GM18499 (cell line): ENCODE data around the gene RAX.
"Not testable (repeated sequence)": the region's sequence is repeated elsewhere in the genome, so short reads cannot be mapped to it uniquely, and the experiment has no call there.

Experiments
- ATAC-seq: cut with Tn5 transposase; IDR thresholded peaks from one replicate; pipeline ENCODE4 v1.9.1; 2021; ENCODE audit warnings: moderate number of reproducible peaks; ENCODE audit not compliant: insufficient read depth, unreplicated experiment

RAX gene

DNA sequence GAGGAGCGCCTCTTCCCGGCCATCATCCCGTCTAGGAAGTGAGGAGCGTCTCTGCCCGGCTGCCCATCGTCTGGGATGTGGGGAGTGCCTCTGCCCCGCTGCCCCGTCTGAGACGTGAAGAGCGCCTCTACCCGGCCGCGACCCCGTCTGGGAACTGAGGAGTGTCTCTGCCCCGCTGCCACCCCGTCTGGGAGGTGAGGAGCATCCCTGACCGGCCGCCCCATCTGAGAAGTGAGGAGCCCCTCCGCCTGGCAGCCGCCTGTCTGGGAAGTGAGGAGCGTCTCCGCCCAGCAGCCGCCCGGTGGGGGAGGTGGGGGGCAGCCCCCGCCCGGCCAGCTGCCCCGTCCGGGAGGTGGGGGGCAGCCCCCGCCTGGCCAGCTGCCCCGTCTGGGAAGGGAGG, 17.8 kb downstream of the RAX start:
- ATAC-seq = not testable (repeated sequence)

DNA sequence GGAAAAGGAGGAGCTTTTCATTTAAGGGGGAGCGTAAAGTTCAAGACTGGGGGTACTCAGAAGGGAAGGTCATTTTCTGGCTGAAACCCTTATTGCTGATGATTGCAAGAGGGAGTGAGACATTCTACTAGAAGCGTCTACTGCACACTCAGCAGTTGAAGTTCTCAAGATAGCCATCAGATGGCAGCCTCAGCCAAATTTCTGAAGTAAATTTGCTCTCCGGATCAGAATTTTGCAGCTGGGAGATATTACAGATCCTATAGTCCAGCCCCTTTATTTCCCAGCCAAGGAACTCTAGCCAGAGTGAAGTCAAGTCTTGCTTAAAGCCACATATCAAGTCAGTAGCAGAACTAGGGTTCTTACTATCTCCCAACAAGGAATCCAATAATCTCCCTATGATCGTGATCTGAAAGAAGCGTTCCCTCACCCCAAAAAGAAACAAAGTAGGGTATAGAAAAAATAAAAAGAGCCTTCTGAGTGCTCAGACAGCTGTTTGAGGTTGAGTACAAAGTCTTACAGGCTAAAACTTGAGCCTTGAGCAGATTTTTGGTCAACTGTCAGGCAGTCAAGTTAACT, 24.0 kb downstream of the RAX start:
- no peak for ATAC-seq

DNA sequence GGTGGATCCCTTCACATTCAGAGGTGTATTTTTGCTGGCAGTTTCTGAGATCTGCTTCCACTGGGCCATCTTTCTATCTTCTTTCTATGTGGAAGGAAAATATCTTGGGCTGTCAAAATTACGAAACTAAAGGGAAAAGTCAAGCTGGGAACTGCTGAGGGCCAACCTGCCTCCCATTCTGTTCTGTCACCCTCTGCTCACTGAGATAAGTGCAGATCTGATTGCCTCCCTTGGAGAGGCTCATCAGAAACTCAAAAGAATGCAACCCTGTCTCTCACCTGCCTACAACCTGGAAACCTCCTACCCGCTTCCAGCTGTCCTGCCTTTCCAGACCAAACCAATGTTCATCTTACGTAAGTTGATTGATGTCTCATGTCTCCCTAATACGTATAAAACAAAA, 26.5 kb downstream of the RAX start:
- no peak for ATAC-seq

DNA sequence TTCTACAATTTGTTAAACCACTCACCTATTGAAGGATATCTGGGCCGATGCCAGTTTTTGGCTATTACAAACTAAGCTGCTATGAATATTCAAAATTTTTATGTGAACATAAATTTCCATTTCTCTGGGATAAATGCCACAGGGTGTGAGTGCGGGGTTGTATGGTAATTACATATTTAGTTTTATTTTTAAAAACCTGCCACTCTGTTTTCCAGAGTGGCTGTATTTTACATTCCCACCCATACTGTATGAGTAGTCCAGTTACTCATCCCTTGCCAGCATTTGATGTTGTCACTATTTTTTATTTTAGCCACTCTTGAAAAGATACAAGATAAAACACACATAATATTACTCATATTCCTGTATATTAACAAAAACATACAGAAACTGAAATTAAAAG, 30.3 kb downstream of the RAX start:
- no peak for ATAC-seq

DNA sequence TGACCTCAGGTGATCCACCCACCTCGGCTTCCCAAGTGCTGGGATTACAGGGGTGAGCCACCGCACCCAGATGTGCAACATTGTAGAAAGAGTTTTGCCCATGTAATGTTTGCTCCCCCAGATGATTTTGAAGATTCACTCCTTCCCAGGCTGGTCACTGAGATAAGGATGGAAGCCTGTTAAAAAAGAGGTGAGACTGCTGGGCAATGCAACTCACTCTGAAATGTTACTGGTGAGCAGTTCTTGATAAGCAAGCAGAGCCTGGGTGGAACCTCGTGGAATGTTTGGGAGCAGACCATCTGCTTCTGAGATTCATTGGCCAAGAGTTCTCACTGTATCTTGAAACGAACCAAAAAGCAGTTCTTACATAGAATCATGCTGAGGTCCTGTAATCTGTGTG, 33.6 kb downstream of the RAX start:
- no peak for ATAC-seq

DNA sequence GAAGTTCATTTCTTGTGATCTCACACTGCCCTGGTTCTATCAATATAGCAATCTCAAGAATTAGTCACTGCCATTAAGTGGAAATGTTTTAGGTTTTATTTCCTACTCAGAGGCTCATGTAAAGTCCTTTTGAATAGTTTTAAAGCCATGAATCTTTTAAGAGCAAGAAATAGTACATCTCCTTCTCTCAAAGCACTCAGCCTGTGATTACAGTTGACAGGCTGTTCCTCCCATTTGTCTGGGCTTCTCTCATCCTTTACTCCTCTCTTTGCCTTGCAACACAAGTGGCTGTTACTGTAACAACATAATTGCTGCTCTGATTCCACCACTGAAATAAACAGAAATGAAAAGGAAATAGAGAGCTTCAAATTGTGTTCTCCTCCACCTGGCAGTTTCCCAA, 34.9 kb downstream of the RAX start:
- ATAC-seq = no peak

DNA sequence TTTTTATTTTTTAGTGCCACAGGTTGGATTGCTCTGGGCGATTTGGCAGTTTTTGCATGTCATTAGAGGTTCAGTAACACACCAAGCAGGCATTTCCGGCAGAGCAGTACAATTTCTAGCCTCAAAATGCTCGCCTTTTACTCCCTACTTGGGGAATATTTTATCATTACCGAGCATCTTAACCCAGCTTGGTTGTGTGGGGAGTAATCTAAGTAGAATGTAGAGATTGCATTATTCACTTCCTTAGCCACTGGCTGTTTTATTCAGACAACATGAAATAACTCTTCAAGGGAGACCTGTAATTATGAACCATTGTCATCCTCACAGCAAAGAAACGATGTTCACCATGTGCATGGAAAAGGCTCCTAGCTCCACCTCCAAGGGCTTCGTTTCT, 40.2 kb downstream of the RAX start:
- ATAC-seq = no peak

DNA sequence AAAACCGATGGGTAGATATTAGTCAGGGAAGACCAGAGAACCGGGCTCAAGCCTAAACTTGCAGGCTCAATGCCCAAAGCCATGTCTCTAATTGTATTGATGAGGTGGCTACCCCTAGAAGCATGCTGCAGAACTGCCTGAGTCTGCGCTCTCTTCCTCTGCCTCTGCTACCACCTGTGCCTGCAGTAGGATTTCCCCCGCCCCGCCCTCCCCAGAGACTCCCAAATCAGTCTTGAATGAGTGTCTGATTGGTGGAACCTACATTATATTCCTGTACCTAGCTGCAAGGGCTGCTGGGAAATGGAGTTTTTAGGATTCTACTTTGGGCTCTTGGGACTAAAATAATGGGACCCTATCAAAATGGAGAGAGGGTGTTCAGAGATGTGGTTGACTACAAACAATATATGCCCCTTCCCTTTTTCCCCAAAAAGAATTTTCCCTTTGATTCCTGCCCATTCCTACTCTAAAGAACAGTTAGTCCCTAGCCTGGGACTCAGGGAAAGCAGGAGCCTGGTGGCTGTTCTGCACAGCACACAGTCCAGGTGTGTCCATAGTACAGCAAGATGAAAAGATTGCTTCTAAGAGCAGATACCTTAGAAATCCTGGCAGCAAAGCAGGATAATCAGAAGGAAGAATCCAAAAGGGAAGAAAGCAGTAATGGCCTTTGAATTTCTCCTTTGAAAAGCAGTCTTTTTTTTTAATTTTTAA, 40.8 kb downstream of the RAX start:
- no peak for ATAC-seq

DNA sequence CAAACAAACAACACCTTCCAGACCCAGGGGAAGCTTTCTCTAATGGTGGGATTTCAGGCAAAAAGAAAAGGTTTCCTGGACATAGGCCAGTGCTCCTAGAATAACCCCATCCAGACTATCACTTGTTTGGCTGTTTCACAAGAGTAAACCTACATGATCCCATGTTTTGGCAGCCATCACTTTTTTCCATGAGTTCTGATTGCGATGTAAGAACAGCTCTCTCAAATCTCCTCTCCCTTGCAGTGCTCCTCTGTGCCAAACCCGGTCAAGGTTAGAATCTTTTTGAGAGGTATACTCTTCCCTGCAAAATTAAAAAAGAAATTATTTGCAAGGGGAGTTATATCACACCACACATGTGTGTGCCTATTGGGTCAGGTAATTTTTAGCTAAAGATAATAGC, 41.4 kb downstream of the RAX start:
- ATAC-seq = no peak

DNA sequence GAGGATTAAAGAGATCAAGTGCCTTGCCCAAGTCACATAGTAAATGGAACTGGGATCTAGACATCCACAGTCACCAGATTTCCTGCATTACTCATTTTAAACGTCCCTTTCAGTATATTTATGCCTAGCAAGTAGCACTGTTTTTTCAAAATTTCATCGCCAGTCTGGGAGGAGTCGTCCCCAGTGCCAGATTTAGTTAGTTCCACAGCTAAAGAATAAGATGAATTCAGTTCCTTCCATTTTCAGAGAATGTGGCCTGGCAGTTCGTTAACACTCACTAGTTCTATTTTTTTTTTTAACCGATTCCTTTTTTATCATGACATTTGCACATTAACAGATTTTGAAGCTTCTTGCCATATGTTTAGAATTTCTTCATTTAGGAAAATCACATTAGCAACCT, 42.1 kb downstream of the RAX start:
- ATAC-seq = no peak

DNA sequence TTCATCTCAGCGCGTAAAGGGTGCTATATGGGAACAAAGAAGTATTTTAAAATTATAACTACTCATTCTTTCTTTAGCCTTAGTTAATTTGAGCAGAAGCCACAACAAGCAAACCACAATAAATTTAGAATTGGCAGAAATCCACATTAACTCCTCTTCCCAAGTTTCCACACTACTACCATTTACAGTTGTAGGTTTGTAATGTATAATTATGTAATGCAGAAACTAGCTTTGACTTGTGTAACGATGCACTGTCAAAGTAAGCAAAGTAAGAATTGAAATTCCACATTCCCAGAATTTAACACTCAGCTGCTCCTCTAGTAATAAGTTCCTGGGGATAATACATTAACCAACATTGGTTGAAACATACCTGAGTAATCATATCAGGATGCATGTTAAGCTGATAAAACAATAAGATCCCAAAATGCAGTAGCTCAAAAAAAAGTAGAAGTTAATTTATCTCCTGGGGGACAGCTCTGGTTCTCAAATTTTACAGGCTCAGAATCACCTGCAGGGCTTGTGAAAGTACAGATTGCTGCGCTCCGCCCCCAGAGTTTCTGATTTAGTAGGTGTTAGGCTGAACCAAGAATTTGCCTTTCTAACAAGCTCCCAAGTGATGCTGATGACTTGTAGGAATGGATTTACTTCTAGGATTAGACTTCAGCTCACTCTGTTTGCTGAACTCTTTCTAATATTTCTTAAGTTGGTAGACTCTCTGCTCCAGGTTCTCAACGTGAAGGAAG, 43.4 kb downstream of the RAX start:
- ATAC-seq = no peak

DNA sequence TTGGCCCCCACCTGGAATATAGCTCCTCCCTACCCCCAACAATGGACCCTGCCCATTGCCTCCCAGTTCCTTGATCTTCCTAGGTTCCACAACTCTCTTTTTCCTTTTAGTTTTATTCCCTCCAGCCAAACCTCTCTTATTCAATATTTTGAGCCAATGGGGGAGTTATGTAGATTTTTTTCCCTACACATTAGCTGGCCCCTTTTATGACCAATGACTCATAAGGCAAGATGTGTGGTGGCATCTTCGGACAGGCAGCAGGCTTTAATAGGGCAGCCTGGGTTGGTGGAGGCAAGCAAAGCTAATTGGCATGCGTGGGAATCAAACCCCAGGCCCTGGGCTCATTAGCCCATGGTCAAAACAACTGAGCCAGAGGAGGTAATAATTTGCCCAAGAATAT, 44.1 kb downstream of the RAX start:
- no peak for ATAC-seq

DNA sequence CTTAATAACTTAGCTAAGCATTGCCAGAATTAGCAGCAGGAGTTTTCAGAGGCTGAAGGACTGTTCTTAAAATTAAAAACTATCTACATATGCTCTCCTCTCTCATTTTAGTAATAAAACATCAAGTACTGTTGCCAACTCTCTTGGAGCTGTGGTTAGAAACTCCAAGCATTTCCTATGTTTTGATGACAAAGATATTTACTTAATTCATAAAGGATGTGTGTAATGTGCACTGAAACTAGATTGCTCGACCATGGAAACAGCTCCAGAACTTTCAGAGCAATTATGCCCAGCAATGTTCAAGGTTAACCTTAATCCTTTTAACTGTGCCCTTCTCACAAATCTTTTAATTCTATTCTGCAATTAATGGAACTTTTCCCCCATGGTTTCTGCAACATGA, 44.9 kb downstream of the RAX start:
- no peak for ATAC-seq

DNA sequence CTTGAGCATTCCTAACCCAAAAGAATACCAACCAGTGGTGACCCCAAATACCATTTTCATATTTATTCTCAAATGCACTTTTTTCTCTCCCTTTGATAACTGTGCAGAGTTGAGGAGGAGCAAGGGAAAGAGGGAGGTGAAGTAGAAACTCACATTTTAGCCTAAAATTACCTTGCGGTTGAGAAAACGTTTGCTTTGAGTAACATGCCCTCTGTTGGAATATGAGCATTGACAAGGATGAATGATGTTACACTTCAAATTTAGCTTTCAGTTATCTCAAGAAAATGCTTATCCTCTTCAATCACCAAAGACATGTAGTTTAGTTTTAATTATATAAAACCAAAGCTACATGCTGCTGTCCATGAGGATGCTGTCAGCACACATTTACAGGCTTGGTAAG, 50.9 kb downstream of the RAX start:
- no peak for ATAC-seq

DNA sequence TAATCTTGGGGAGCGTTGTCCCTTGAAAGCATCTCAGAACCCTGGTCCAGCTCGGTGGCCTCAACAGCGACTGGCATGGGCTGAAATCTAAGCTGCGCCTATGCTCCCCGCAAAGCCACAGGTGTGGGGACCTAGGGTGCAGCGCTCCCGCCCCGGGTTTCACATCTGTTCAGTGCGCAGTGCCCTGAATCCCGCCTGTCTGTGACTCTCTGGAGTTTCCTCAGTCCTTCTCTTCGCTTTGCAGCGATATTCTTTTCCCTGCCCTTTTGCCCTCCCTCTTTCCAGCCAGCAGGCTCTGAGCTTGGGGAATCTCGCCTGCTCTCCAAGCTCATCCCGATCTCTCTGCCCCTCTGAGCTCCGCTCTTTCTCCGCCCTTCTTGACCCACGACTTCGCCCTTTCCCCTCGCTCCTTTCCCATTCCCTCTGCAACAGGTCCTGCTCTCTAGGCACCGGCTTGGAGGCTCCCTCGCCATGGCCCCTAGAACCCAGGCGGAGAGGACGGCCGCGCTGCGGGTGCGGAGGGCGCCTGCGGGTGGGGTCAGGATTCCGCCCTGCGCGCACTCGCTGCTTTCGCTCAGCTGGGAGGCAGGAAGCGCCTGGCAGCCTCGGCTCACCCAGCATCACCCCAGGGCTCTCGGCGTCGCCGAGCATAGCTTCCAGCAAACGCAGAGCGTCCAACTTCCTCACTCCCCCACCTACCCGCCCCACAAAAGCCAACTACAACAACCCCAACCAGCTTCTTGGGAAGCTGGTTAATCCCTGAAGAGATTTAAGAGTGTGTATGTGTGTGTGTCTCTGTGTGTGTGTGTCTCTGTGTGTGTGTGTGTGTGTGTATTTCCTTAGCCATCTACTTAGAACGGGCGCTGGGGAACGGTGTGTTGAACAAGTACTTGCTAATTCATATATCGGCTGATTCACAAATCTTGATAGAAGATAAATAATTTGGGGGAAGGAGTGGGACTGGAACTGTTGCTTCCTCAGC, 52.2 kb downstream of the RAX start:
- no peak for ATAC-seq

DNA sequence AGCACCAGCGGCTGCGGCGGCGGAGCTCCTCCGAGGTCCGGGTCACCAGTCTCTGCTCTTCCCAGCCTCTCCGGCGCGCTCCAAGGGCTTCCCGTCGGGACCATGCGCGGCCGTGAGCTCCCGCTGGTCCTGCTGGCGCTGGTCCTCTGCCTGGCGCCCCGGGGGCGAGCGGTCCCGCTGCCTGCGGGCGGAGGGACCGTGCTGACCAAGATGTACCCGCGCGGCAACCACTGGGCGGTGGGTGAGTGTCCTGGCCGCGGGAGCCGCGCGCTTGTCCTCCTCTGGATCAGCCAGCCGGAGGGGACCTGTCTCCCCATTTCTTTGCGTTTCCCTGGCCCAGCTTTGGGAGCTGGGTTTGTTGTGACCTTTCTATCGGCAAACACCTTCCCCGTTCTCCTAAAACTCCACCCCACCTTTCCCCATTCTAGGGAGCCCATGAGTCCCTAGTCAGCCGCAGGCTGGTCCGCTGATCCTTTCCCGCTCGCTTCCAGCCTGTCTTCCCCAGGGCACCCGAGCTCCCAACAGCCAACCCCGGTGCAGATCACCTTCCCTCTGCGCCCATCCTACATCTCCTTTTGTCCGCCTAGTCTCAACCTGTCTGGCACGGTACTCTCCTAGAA, 53.0 kb downstream of the RAX start:
- ATAC-seq = no peak

DNA sequence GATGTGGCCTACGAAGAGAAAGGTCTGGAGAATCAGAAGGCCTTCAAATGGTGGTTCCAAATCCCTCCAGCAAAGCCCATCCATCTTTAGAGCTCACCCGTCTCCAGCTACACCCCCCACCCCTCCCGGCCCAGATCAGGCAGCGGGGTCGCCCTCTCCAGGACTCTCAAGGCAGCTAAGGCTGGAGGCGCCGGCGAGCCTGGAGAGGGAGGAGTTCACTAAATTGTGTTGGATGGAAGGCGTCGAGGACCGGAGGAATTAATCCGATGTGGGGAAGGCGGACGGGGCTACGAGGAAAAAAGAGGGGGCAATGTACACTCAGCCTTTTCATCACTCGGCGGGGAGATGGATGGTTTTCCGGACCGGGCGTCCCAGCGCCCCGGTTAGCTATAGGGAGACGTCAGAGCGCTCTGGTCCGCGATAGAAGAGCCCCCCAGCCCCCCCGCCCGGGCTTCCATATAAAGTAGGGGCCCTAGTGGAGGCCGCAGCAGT, 53.5 kb downstream of the RAX start, which contains the start of gene GRP:
TSS of gene GRP (plus strand) at position 487 of the 492 bp plus-strand sequence. CDS start 108 bp downstream, outside the sequence.
- no peak for ATAC-seq

DNA sequence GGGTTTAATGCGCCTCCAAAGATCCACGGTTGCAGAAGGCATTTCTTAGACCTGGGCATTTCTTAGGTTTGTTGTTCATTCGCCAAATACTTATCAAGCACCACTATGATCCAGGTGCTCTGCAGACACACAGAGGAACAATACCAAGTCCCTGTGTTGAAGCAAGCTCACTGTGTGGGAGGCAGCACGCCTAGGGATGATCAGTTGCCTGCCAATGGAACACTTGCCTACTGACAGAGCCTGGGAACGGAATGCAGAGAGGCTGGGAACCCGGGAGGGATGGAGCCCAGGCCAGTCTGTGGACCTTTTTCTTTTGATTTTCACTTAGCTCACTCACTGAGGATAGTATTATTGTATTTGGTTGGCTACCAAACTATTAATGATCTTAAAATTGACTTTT, 55.2 kb downstream of the RAX start:
- ATAC-seq = no peak
